H1 (cell line): ENCODE results near the gene CAP2. TPM values are rescaled to one million over a fixed set of nuclear protein-coding genes. Genes with fewer than 3 reads are reported as not detected.

Experiments used
- BCL11A ChIP-seq, 2 experiments: IDR thresholded peaks; one replicate each; pipeline ENCODE4 v1.6.1; 2011; ENCODE audit warnings: low read depth in 2 of 2, low read length in 2 of 2, mild to moderate bottlenecking in 2 of 2
- GTF2F1 ChIP-seq: IDR thresholded peaks from 2 replicates; pipeline ENCODE4 v1.6.1; 2012; ENCODE audit warnings: low read depth, low read length, improper control_type of control experiment, borderline replicate concordance
- MAFK ChIP-seq: IDR thresholded peaks from 2 replicates; pipeline ENCODE4 v1.6.1; 2012; ENCODE audit warnings: low read depth, mild to moderate bottlenecking, improper control_type of control experiment, low read length
- NANOG ChIP-seq: IDR thresholded peaks from 2 replicates; pipeline ENCODE4 v1.6.1; 2011; ENCODE audit warnings: low read length, low read depth, mild to moderate bottlenecking, inconsistent platforms; ENCODE audit not compliant: insufficient read depth, poor library complexity, severe bottlenecking
- ZNF274 ChIP-seq: IDR thresholded peaks from 2 replicates; pipeline ENCODE4 v1.7.0; 2012; ENCODE audit warnings: low read length, borderline replicate concordance; ENCODE audit errors: extremely low read depth
- polyA plus RNA-seq, 7 experiments: library from polyadenylated mRNA; depleted of rRNA in 3 of 7; stranded (reverse) in 5 of 7; unstranded in 2 of 7; fragments of >200 nt in 5 of 7; fragments of 200-250 nt in 2 of 7; gene quantifications; 1 replicate in 5 of 7; 2 replicates in 1 of 7; 4 replicates in 1 of 7; pipeline versions ENCODE4 v1.2.1 to v1.2.3, GENCODE V29; 2011 to 2013; ENCODE audit warnings: missing spikeins in 2 of 7, mixed read lengths in 2 of 7
- total RNA-seq: library from RNA; stranded (reverse); fragmentation: NEBNext Ultra II Directional; extraction: Animal tissue kit (Norgen Biotek cat#: 25700); gene quantifications from 2 replicates; pipeline ENCODE4 v1.2.1, GENCODE V29; 2021

CAP2 gene
- total and polyA plus RNA-seq, 2 of the 8 experiments (the other 6 are each of a cell fraction or from before 2014, with no cell fraction given): 7.2 to 10.0 TPM

DNA sequence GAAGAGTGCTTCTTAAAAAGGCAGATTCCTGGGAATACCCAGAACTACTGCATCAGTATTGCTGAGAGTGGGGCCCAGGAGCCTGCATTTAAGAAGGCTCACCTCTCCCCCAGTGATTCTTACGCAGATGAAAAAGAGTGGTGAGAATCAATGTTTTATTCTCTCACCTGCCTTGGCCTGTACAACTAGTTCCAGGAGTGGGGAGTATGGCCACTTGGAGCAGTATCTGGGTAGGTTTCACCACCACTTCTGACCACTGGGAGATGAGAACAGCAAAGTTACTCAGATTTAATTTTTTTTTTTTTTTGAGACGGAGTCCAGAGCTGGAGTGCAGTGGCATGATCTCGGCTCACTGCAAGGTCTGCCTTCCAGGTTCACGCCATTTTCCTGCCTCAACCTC lies 16.9 kb downstream of the CAP2 start (continued):
- TF ChIP-seq BCL11A (IDR thresholded peaks at IDR 0.05; ENCODE audit: low read depth in 2 of 2, low read length in 2 of 2) (no peak), NANOG (no peak), MAFK (no peak), ZNF274 (no peak), GTF2F1 (no peak)
